IPS DF 6.9 (cell line): Measurements from ENCODE around the gene WBP2NL.
"Not testable (repeated sequence)": the region's sequence is repeated elsewhere in the genome, so short reads cannot be mapped to it uniquely, and the experiment has no call there.

ENCODE experiments used
- DNase-seq: peaks from one replicate; pipeline ENCODE4 v3.0.0-alpha.2; 2013; ENCODE audit warnings: low read depth, low spot score
- H3K27ac ChIP-seq: one replicate; pipeline ENCODE4 v1.5.1; 2013; ENCODE audit warnings: low read length, control low read depth
- H3K27me3 ChIP-seq: 2 replicates; pipeline ENCODE4 v1.6.1; 2013; ENCODE audit warnings: mild to moderate bottlenecking, low read length; ENCODE audit not compliant: control insufficient read depth, insufficient read depth
- H3K36me3 ChIP-seq: 2 replicates; pipeline ENCODE4 v1.6.1; 2013; ENCODE audit warnings: low read length; ENCODE audit not compliant: control insufficient read depth, insufficient read depth
- H3K4me1 ChIP-seq: 2 replicates; pipeline ENCODE4 v1.6.1; 2013; ENCODE audit warnings: low read length; ENCODE audit not compliant: control insufficient read depth, insufficient read depth
- H3K4me3 ChIP-seq: 2 replicates; pipeline ENCODE4 v1.5.1; 2013; ENCODE audit warnings: mild to moderate bottlenecking, low read length
- H3K9me3 ChIP-seq: 2 replicates; pipeline ENCODE4 v1.6.1; 2013; ENCODE audit warnings: low read length, inconsistent platforms; ENCODE audit not compliant: control insufficient read depth, insufficient read depth
- WGBS: extraction: QIAGEN DNeasy Blood & Tissue Kit; methylation state at CpG from one replicate; pipeline ENCODE4 v1.1.7; 2013; ENCODE audit warnings: mixed read lengths, missing lambda C conversion rate; ENCODE audit not compliant: insufficient read length, insufficient coverage; 5-methylcytosine and 5-hydroxymethylcytosine counted together

WBP2NL gene

GRCh38 chr22:42071508-42071907 lies 72.9 kb downstream of the WBP2NL start:
- no CpG with 5 or more reads among the region's 7 CpGs for WGBS

GRCh38 chr22:42072606-42073330 lies 74.2 kb downstream of the WBP2NL start:
- Histone ChIP-seq H3K9me3 (no peaks in the 10 kb centered on the region), H3K4me1 (peaks cover 5% of the 10 kb centered on the region), H3K27me3 (no peaks in the 10 kb centered on the region), H3K36me3 (no peaks in the 10 kb centered on the region), H3K4me3 (no peak overlapping the region), H3K27ac (no peak overlapping the region)
- no CpG with 5 or more reads among the region's 8 CpGs for WGBS
- no peak for DNase-seq

More at GRCh38 chr22:42071508-42071907, 72.9 kb downstream of the WBP2NL start:
- H3K27ac ChIP-seq, H3K36me3 ChIP-seq, H3K4me1 ChIP-seq, DNase-seq, H3K4me3 ChIP-seq, H3K27me3 ChIP-seq, H3K9me3 ChIP-seq: not testable (repeated sequence)

GRCh38 chr22:42073621-42074041 lies 75.0 kb downstream of the WBP2NL start:
- DNase-seq = no peak
- Histone ChIP-seq H3K4me1 (peaks cover 5% of the 10 kb centered on the region), H3K4me3 (no peak overlapping the region), H3K27ac (no peak overlapping the region), H3K36me3 (no peaks in the 10 kb centered on the region), H3K27me3 (no peaks in the 10 kb centered on the region), H3K9me3 (no peaks in the 10 kb centered on the region)
- no CpG with 5 or more reads among the region's 14 CpGs for WGBS

- Histone ChIP-seq H3K4me3 (peak within 1 kb of the TSS; percentile 34; the same call in 1 of the 2 replicates), H3K27me3 (no peaks in the 10 kb centered on the region), H3K9me3 (no peaks in the 10 kb centered on the region), H3K36me3 (no peaks in the 10 kb centered on the region), H3K27ac (no peak within 1 kb of the TSS), H3K4me1 (peaks cover 5% of the 10 kb centered on the region; the same call in 1 of the 2 replicates)
- DNase-seq = no peak
- no CpG with 5 or more reads among the region's 55 CpGs for WGBS
These were observed 75.7 kb downstream of the WBP2NL start, which contains the start of gene PHETA2 for GRCh38 chr22:42074132-42074811. Gene PHETA2, plus strand, starts transcription at chr22:42074248. Its CDS starts 3,046 bp downstream, at chr22:42077294.

- H3K27me3 ChIP-seq = no peaks in the 10 kb centered on the region
- WGBS = no CpG with 5 or more reads among the region's 9 CpGs
- H3K4me3 ChIP-seq = no peak overlapping the region
- no peak for DNase-seq
- peaks cover 4% of the 10 kb centered on the region; the same call in 1 of the 2 replicates for H3K4me1 ChIP-seq
- no peaks in the 10 kb centered on the region for H3K36me3 ChIP-seq
- H3K27ac ChIP-seq = no peak overlapping the region
- no peaks in the 10 kb centered on the region for H3K9me3 ChIP-seq
These were observed 76.5 kb downstream of the WBP2NL start for GRCh38 chr22:42074846-42075676.

- no CpG with 5 or more reads among the region's 20 CpGs for WGBS
- no peak overlapping the region for H3K4me3 ChIP-seq
- 0 out of 2 replicates have a peak, but pooled peaks cover 1% of the 10 kb centered on the region for H3K4me1 ChIP-seq
- no peak for DNase-seq
- no peak overlapping the region for H3K27ac ChIP-seq
- no peaks in the 10 kb centered on the region for H3K36me3 ChIP-seq
- no peaks in the 10 kb centered on the region for H3K27me3 ChIP-seq
- no peaks in the 10 kb centered on the region for H3K9me3 ChIP-seq
These were observed 78.3 kb downstream of the WBP2NL start for GRCh38 chr22:42076764-42077485.

GRCh38 chr22:42077486-42078125 lies 79.0 kb downstream of the WBP2NL start:
- DNase-seq = no peak
- no CpG with 5 or more reads among the region's 21 CpGs for WGBS
- H3K4me1 ChIP-seq = 0 out of 2 replicates have a peak, but pooled peaks cover 1% of the 10 kb centered on the region
- H3K27me3 ChIP-seq = no peaks in the 10 kb centered on the region
- H3K36me3 ChIP-seq = no peaks in the 10 kb centered on the region
- H3K9me3 ChIP-seq = no peaks in the 10 kb centered on the region
- no peak overlapping the region for H3K4me3 ChIP-seq
- no peak overlapping the region for H3K27ac ChIP-seq
